Activated T-cell treated with anti-CD3 and anti-CD28 coated beads for 48 hours (primary cell): Measurements from ENCODE around the gene TCF7L1.
"Not testable (repeated sequence)": the region's sequence is repeated elsewhere in the genome, so short reads cannot be mapped to it uniquely, and the experiment has no call there.

Experiments
- DNase-seq: peaks from one replicate; pipeline ENCODE4 v3.0.0-alpha.2; 2020; ENCODE audit warnings: low read depth

Gene TCF7L1

GRCh38 chr2:85184231-85184630 lies 51.0 kb downstream of the TCF7L1 start:
- DNase-seq, result no peak

- DNase-seq, result no peak
Measured at GRCh38 chr2:85184990-85185389, 51.8 kb downstream of the TCF7L1 start.

- DNase-seq, result no peak
Measured at GRCh38 chr2:85185431-85185940, 52.3 kb downstream of the TCF7L1 start.

GRCh38 chr2:85187069-85187468 lies 53.9 kb downstream of the TCF7L1 start:
- no peak for DNase-seq

GRCh38 chr2:85188852-85189251 lies 55.7 kb downstream of the TCF7L1 start:
- DNase-seq, result no peak

- DNase-seq, result no peak
Measured at GRCh38 chr2:85189606-85190270, 56.5 kb downstream of the TCF7L1 start.

- DNase-seq, result no peak
Measured at GRCh38 chr2:85191157-85191556, 58.0 kb downstream of the TCF7L1 start.

- no peak for DNase-seq
Measured at GRCh38 chr2:85194780-85195480, 61.7 kb downstream of the TCF7L1 start.

GRCh38 chr2:85195956-85196355 lies 62.8 kb downstream of the TCF7L1 start:
- no peak for DNase-seq

GRCh38 chr2:85199698-85200097 lies 66.5 kb downstream of the TCF7L1 start:
- no peak for DNase-seq

- DNase-seq, result no peak
Measured at GRCh38 chr2:85209887-85210286, 76.7 kb downstream of the TCF7L1 start.

- no peak for DNase-seq
Measured at GRCh38 chr2:85210511-85210910, 77.3 kb downstream of the TCF7L1 start.

GRCh38 chr2:85211606-85212005 lies 78.4 kb downstream of the TCF7L1 start:
- not testable (repeated sequence) for DNase-seq

- DNase-seq, result no peak
Measured at GRCh38 chr2:85212841-85213240, 79.6 kb downstream of the TCF7L1 start.

GRCh38 chr2:85213404-85213803 lies 80.2 kb downstream of the TCF7L1 start:
- DNase-seq, result no peak

- no peak for DNase-seq
Measured at GRCh38 chr2:85213901-85214512, 80.8 kb downstream of the TCF7L1 start.

- DNase-seq, result no peak
Measured at GRCh38 chr2:85215081-85215447, 81.9 kb downstream of the TCF7L1 start.

GRCh38 chr2:85215448-85216401 lies 82.5 kb downstream of the TCF7L1 start:
- DNase-seq, result no peak

GRCh38 chr2:85216927-85217326 lies 83.7 kb downstream of the TCF7L1 start:
- DNase-seq, result no peak

- no peak for DNase-seq
Measured at GRCh38 chr2:85221067-85221691, 88.0 kb downstream of the TCF7L1 start.

- no peak for DNase-seq
Measured at GRCh38 chr2:85222792-85223191, 89.6 kb downstream of the TCF7L1 start.

- DNase-seq, result no peak
Measured at GRCh38 chr2:85226783-85227182, 93.6 kb downstream of the TCF7L1 start.
